Testis (tissue), 2 donors: ENCODE data around the gene TRH.

Source experiments
- POLR2A ChIP-seq: fragments of 450-650 bp; IDR thresholded peaks from one replicate; pipeline ENCODE4 v1.6.1; 2017; ENCODE audit warnings: antibody characterized with exemption, mild to moderate bottlenecking, moderate library complexity
- TF ChIP-seq, protein P1 (sequence below), 3 experiments: fragments of 450-650 bp in 2 of 3; fragments of 200-600 bp in 1 of 3; sonication (generic) in 1 of 3; IDR thresholded peaks; one replicate each; pipeline ENCODE4 v1.5.1; 2016 to 2019; ENCODE audit warnings: antibody characterized with exemption in 3 of 3, mild to moderate bottlenecking in 2 of 3, moderate library complexity in 1 of 3

DNA sequence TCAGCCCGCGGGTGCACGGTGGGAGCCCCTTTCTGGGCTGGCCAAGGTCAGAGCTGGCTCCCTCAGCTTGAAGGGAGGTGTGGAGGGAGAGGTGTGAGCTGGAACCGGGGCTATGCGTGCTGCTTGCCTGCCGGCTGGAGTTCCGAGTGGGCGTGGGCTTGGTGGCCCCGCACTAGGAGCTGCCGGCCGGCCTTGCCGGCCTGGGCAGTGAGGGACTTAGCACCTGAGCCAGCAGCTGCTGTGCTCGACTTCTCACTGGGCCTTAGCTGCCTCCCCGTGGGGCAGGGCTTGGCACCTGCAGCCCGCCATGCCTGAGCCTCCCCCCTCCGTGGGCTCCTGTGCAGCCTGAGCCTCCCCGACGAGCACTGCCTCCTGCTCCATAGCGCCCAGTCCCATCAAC is 36.0 kb downstream of the TRH start:
- TF ChIP-seq POLR2A: no peak
- TF ChIP-seq, protein P1, sequence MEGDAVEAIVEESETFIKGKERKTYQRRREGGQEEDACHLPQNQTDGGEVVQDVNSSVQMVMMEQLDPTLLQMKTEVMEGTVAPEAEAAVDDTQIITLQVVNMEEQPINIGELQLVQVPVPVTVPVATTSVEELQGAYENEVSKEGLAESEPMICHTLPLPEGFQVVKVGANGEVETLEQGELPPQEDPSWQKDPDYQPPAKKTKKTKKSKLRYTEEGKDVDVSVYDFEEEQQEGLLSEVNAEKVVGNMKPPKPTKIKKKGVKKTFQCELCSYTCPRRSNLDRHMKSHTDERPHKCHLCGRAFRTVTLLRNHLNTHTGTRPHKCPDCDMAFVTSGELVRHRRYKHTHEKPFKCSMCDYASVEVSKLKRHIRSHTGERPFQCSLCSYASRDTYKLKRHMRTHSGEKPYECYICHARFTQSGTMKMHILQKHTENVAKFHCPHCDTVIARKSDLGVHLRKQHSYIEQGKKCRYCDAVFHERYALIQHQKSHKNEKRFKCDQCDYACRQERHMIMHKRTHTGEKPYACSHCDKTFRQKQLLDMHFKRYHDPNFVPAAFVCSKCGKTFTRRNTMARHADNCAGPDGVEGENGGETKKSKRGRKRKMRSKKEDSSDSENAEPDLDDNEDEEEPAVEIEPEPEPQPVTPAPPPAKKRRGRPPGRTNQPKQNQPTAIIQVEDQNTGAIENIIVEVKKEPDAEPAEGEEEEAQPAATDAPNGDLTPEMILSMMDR (IDR thresholded peaks at IDR 0.05): no peak
